Neural cell (in vitro differentiated cells): ENCODE results near the gene KMT2E. TPM values are rescaled to one million over a fixed set of nuclear protein-coding genes. Genes with fewer than 3 reads are reported as not detected.

Experiments
- H2AFZ ChIP-seq: fragments of 200-600, 300-800 bp; sonication (generic), shearing (Covaris generic); 2 replicates; pipeline ENCODE4 v1.6.0; 2014; ENCODE audit warnings: low read depth, mild to moderate bottlenecking, antibody characterized with exemption, low read length, moderate library complexity
- H3F3A ChIP-seq: fragments of 200-600 bp; shearing (Covaris generic); 2 replicates; pipeline ENCODE4 v1.6.1; 2016; ENCODE audit warnings: mild to moderate bottlenecking, moderate library complexity, mixed read lengths, antibody characterized with exemption, low read length; ENCODE audit not compliant: insufficient read depth, poor library complexity, severe bottlenecking
- H3K27ac ChIP-seq: fragments of 200-600, 300-800 bp; sonication (generic), shearing (Covaris generic); 2 replicates; pipeline ENCODE4 v1.5.1; 2014; ENCODE audit warnings: mild to moderate bottlenecking, low read length, moderate library complexity
- H3K27me3 ChIP-seq: fragments of 300-800, 200-600 bp; sonication (generic), shearing (Covaris generic); 2 replicates; pipeline ENCODE4 v1.6.0; 2014; ENCODE audit warnings: mild to moderate bottlenecking, low read depth, low read length, moderate library complexity; ENCODE audit not compliant: insufficient read depth
- H3K36me3 ChIP-seq: fragments of 300-800, 200-600 bp; sonication (generic), shearing (Covaris generic); 2 replicates; pipeline ENCODE4 v1.5.1; 2014; ENCODE audit warnings: mild to moderate bottlenecking, antibody characterized with exemption, low read length, moderate library complexity; ENCODE audit not compliant: insufficient read depth
- H3K4me2 ChIP-seq: fragments of 300-800, 200-600 bp; sonication (generic), shearing (Covaris generic); 2 replicates; pipeline ENCODE4 v1.6.0; 2014; ENCODE audit warnings: mild to moderate bottlenecking, low read length
- H3K4me3 ChIP-seq: fragments of 300-800, 200-600 bp; sonication (generic), shearing (Covaris generic); 2 replicates; pipeline ENCODE4 v1.5.1; 2014; ENCODE audit warnings: mild to moderate bottlenecking, low read length, moderate library complexity
- H3K79me2 ChIP-seq: fragments of 200-600 bp; shearing (Covaris generic); replicated peaks from 2 replicates; pipeline ENCODE4 v1.6.0; 2014; ENCODE audit warnings: mild to moderate bottlenecking, low read length, moderate library complexity; ENCODE audit not compliant: insufficient read depth
- H3K9ac ChIP-seq: fragments of 300-800, 200-600 bp; sonication (generic), shearing (Covaris generic); 2 replicates; pipeline ENCODE4 v1.6.1; 2016; ENCODE audit warnings: mild to moderate bottlenecking, low read length, mixed read lengths
- H3K9me2 ChIP-seq: fragments of 200-600 bp; shearing (Covaris generic); 2 replicates; pipeline ENCODE4 v1.6.1; 2016; ENCODE audit warnings: mild to moderate bottlenecking, low read length, mixed read lengths; ENCODE audit not compliant: insufficient read depth
- H3K9me3 ChIP-seq: fragments of 200-600, 300-800 bp; sonication (generic), shearing (Covaris generic); 2 replicates; pipeline ENCODE4 v1.6.1; 2016; ENCODE audit warnings: mild to moderate bottlenecking, mixed run types, low read length, moderate library complexity, mixed read lengths
- H4K20me1 ChIP-seq: fragments of 200-600 bp; shearing (Covaris generic); 2 replicates; pipeline ENCODE4 v1.6.1; 2016; ENCODE audit warnings: mild to moderate bottlenecking, mixed run types; ENCODE audit not compliant: insufficient read depth
- EP300 ChIP-seq: fragments of 450-650 bp; conservative IDR thresholded peaks from 2 replicates; pipeline ENCODE4 v1.6.1; 2014; ENCODE audit warnings: antibody characterized with exemption, mild to moderate bottlenecking, moderate library complexity; ENCODE audit not compliant: poor library complexity, severe bottlenecking
- EZH2 ChIP-seq: fragments of 200-600, 300-800 bp; shearing (Covaris generic), sonication (generic); IDR thresholded peaks from 2 replicates; pipeline ENCODE4 v1.6.1; 2014; ENCODE audit warnings: antibody characterized with exemption, low read length, borderline replicate concordance, mild to moderate bottlenecking; ENCODE audit not compliant: insufficient read depth, poor library complexity, severe bottlenecking
- MXI1 ChIP-seq: fragments of 450-650 bp; conservative IDR thresholded peaks from 2 replicates; pipeline ENCODE4 v1.6.1; 2014; ENCODE audit warnings: antibody characterized with exemption, mild to moderate bottlenecking; ENCODE audit not compliant: poor library complexity, severe bottlenecking
- POLR2AphosphoS5 ChIP-seq: IDR thresholded peaks from 2 replicates; pipeline ENCODE4 v1.6.1; 2012
- RAD21 ChIP-seq: fragments of 450-650 bp; conservative IDR thresholded peaks from 2 replicates; pipeline ENCODE4 v1.6.1; 2014; ENCODE audit warnings: antibody characterized with exemption, mild to moderate bottlenecking, moderate library complexity
- SMC3 ChIP-seq: fragments of 450-650 bp; conservative IDR thresholded peaks from 2 replicates; pipeline ENCODE4 v1.6.1; 2014; ENCODE audit warnings: antibody characterized with exemption, mild to moderate bottlenecking, moderate library complexity; ENCODE audit not compliant: poor library complexity
- TAF1 ChIP-seq: IDR thresholded peaks from 2 replicates; pipeline ENCODE4 v1.6.1; 2012; ENCODE audit warnings: low read depth
- polyA plus RNA-seq: library from polyadenylated mRNA; depleted of rRNA; stranded (reverse); fragments of >200 nt; gene quantifications from 2 replicates; pipeline ENCODE4 v1.2.3, GENCODE V29; 2014
- TF ChIP-seq, protein P1 (sequence below): fragments of 450-650 bp; IDR thresholded peaks from 2 replicates; pipeline ENCODE4 v1.5.1; 2014; ENCODE audit warnings: antibody characterized with exemption, mild to moderate bottlenecking, moderate library complexity; ENCODE audit not compliant: poor library complexity, severe bottlenecking
- TF ChIP-seq, protein P2 (sequence below): IDR thresholded peaks from 2 replicates; pipeline ENCODE4 v1.6.1; 2012; ENCODE audit warnings: borderline replicate concordance

The KMT2E gene
- polyA plus RNA-seq, 1 donor from 2014 or later: 78.4 TPM

DNA sequence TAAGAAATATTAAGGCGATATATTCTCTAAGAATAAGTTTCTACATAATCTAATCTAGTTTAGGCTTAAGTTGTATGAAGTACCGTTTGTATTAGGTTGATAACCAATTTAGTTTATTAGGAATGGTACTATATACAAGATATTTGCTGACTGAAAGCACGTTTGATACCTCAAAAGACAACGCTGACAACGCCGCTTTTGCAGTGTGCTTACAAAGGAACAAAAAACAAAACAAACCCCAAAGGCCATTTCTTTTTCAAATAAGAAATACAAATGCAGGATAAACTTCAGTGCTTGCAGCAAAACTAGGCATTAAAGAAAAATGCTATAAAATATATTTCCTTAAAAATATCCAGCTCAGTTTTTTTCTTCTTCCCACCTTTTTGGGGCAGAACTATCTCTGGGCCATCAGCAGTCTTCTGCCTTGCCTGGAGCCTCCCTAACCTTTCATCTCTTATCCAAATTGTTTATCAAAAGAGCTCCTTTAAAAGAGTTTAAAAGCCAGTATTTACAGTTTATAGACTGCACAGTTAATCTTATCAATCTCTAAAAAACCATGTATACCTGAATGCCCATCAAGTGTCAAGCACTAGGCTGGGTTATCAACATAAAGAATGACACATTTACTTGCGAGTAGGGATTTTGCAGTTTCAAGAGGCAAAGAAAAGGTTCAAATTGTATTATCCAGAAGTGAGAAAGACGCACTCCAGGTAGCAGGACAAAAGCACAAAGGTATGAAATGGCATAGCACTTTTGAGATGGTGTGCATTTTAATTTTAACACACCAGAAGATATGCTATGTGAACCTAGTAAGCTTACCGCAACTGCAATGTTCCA, 4.1 kb upstream of the KMT2E start:
- H3K79me2 ChIP-seq: peaks cover 86% of the 10 kb centered on the region

DNA sequence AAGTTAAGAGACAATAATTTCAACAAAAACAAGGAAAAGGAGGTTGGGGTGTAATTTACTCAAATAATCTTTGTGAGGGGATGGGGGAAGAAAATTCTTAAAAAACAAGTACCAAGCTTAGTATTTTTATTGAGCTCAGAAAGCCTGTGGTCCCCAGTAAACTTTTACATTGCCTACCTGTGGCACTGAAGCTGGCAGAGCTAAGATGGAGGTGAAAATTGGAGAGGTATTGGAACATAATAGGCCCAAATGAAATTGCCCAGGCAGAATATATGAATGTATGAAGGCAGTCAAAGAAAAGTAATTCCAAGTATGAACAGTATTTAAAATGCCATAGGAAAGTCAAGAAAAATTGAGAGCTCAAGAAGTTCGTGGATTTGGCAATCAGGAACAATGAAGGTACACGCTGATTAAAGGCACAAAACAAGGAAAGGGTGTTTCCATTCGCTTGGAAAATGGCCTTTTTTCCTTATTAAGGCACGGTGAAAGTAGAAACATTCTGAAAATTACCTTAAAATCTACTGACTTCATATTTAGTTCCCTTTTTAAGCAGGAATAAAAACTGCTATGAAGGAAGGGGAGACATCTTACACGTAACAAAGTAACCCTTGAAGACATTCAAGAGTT, 3.4 kb upstream of the KMT2E start:
- TF ChIP-seq EZH2 (no peak), POLR2AphosphoS5 (no peak), MXI1 (no peak), TAF1 (no peak), EP300 (no peak)
- TF ChIP-seq, protein P1, sequence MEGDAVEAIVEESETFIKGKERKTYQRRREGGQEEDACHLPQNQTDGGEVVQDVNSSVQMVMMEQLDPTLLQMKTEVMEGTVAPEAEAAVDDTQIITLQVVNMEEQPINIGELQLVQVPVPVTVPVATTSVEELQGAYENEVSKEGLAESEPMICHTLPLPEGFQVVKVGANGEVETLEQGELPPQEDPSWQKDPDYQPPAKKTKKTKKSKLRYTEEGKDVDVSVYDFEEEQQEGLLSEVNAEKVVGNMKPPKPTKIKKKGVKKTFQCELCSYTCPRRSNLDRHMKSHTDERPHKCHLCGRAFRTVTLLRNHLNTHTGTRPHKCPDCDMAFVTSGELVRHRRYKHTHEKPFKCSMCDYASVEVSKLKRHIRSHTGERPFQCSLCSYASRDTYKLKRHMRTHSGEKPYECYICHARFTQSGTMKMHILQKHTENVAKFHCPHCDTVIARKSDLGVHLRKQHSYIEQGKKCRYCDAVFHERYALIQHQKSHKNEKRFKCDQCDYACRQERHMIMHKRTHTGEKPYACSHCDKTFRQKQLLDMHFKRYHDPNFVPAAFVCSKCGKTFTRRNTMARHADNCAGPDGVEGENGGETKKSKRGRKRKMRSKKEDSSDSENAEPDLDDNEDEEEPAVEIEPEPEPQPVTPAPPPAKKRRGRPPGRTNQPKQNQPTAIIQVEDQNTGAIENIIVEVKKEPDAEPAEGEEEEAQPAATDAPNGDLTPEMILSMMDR: no peak
- H3K79me2 ChIP-seq: peaks cover 87% of the 10 kb centered on the region

More for the DNA sequence above, 4.1 kb upstream of the KMT2E start:
- Histone ChIP-seq H3K27ac (peak overlapping the region; percentile 100), H3F3A (no peaks in the 10 kb centered on the region), H2AFZ (no peak overlapping the region), H3K9me3 (no peaks in the 10 kb centered on the region), H3K9me2 (no peaks in the 10 kb centered on the region), H3K27me3 (no peaks in the 10 kb centered on the region), H3K36me3 (peaks cover 12% of the 10 kb centered on the region), H4K20me1 (peaks cover 55% of the 10 kb centered on the region), H3K9ac (peak overlapping the region; percentile 100), H3K4me3 (peak overlapping the region; percentile 86), H3K4me2 (peak overlapping the region; percentile 100)
- TF ChIP-seq SMC3 (no peak), EP300 (no peak), POLR2AphosphoS5 (no peak), RAD21 (no peak), TAF1 (no peak), MXI1 (no peak), EZH2 (no peak)
- TF ChIP-seq, protein P1: no peak
- TF ChIP-seq, protein P2, sequence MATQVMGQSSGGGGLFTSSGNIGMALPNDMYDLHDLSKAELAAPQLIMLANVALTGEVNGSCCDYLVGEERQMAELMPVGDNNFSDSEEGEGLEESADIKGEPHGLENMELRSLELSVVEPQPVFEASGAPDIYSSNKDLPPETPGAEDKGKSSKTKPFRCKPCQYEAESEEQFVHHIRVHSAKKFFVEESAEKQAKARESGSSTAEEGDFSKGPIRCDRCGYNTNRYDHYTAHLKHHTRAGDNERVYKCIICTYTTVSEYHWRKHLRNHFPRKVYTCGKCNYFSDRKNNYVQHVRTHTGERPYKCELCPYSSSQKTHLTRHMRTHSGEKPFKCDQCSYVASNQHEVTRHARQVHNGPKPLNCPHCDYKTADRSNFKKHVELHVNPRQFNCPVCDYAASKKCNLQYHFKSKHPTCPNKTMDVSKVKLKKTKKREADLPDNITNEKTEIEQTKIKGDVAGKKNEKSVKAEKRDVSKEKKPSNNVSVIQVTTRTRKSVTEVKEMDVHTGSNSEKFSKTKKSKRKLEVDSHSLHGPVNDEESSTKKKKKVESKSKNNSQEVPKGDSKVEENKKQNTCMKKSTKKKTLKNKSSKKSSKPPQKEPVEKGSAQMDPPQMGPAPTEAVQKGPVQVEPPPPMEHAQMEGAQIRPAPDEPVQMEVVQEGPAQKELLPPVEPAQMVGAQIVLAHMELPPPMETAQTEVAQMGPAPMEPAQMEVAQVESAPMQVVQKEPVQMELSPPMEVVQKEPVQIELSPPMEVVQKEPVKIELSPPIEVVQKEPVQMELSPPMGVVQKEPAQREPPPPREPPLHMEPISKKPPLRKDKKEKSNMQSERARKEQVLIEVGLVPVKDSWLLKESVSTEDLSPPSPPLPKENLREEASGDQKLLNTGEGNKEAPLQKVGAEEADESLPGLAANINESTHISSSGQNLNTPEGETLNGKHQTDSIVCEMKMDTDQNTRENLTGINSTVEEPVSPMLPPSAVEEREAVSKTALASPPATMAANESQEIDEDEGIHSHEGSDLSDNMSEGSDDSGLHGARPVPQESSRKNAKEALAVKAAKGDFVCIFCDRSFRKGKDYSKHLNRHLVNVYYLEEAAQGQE: no peak

More for the DNA sequence above, 3.4 kb upstream of the KMT2E start:
- Histone ChIP-seq H3F3A (no peaks in the 10 kb centered on the region), H2AFZ (no peak overlapping the region), H3K27ac (peak overlapping the region; percentile 100), H3K36me3 (peaks cover 12% of the 10 kb centered on the region), H3K4me3 (peak overlapping the region; percentile 86), H4K20me1 (peaks cover 55% of the 10 kb centered on the region), H3K4me2 (peak overlapping the region; percentile 100), H3K9me3 (no peaks in the 10 kb centered on the region), H3K27me3 (no peaks in the 10 kb centered on the region), H3K9me2 (no peaks in the 10 kb centered on the region), H3K9ac (peak overlapping the region; percentile 100)
